NCI-H1092 treated with DMSO at 0.1 percent for 48 hours (cell line): Measurements from ENCODE around the gene EIF3F.
"Not testable (repeated sequence)": the region's sequence is repeated elsewhere in the genome, so short reads cannot be mapped to it uniquely, and the experiment has no call there.

Experiments
- DNase-seq: peaks from one replicate; lab custom pipeline; 2025; lab: John Stamatoyannopoulos, UW

EIF3F gene

GRCh38 chr11:7986768-7987559 is at the start of gene EIF3F:
Gene EIF3F (plus strand): TSS chr11:7987337. CDS start chr11:7987353, 16 bp downstream.
- DNase-seq = peak; percentile 99

GRCh38 chr11:7941146-7941545 is 46.0 kb upstream of the EIF3F start:
- DNase-seq = no peak

GRCh38 chr11:7941608-7942007 is 45.5 kb upstream of the EIF3F start, which contains the start of gene OR10A3:
Gene OR10A3 (minus strand): TSS chr11:7941708. CDS start chr11:7939520, 2,188 bp downstream.
- DNase-seq = no peak

- no peak for DNase-seq
Measured at GRCh38 chr11:7944123-7944522, 43.0 kb upstream of the EIF3F start.

- DNase-seq = no peak
Measured at GRCh38 chr11:7949934-7950333, 37.2 kb upstream of the EIF3F start.

- DNase-seq = no peak
Measured at GRCh38 chr11:7955191-7955590, 31.9 kb upstream of the EIF3F start.

- DNase-seq = no peak
Measured at GRCh38 chr11:7964261-7964660, 22.9 kb upstream of the EIF3F start.

- DNase-seq = no peak
Measured at GRCh38 chr11:7964873-7965272, 22.3 kb upstream of the EIF3F start.

GRCh38 chr11:7965386-7965785 is 21.8 kb upstream of the EIF3F start, which contains the start of gene NLRP10:
Gene NLRP10 (minus strand): TSS chr11:7965447. CDS start chr11:7963495, 1,952 bp downstream.
- no peak for DNase-seq

GRCh38 chr11:7967097-7967496 is 20.0 kb upstream of the EIF3F start:
- DNase-seq = no peak

GRCh38 chr11:7967826-7968225 is 19.3 kb upstream of the EIF3F start:
- no peak for DNase-seq

GRCh38 chr11:7968686-7969085 is 18.5 kb upstream of the EIF3F start:
- DNase-seq = no peak

GRCh38 chr11:7969756-7970646 is 17.1 kb upstream of the EIF3F start:
- no peak for DNase-seq

- no peak for DNase-seq
Measured at GRCh38 chr11:7971846-7972245, 15.3 kb upstream of the EIF3F start.

GRCh38 chr11:7973011-7973410 is 14.1 kb upstream of the EIF3F start:
- no peak for DNase-seq

GRCh38 chr11:7974668-7975067 is 12.5 kb upstream of the EIF3F start:
- no peak for DNase-seq

- no peak for DNase-seq
Measured at GRCh38 chr11:7977232-7977917, 9.8 kb upstream of the EIF3F start.

GRCh38 chr11:7981619-7982157 is 5.4 kb upstream of the EIF3F start:
- DNase-seq = no peak

- DNase-seq = no peak
Measured at GRCh38 chr11:7982582-7983119, 4.5 kb upstream of the EIF3F start.

- DNase-seq = no peak
Measured at GRCh38 chr11:7983832-7984590, 3.1 kb upstream of the EIF3F start.

- not testable (repeated sequence) for DNase-seq
Measured at GRCh38 chr11:7987560-7987883, 385 bp downstream of the EIF3F start.
